ENCODE data around the gene REX1BD.

DNA sequence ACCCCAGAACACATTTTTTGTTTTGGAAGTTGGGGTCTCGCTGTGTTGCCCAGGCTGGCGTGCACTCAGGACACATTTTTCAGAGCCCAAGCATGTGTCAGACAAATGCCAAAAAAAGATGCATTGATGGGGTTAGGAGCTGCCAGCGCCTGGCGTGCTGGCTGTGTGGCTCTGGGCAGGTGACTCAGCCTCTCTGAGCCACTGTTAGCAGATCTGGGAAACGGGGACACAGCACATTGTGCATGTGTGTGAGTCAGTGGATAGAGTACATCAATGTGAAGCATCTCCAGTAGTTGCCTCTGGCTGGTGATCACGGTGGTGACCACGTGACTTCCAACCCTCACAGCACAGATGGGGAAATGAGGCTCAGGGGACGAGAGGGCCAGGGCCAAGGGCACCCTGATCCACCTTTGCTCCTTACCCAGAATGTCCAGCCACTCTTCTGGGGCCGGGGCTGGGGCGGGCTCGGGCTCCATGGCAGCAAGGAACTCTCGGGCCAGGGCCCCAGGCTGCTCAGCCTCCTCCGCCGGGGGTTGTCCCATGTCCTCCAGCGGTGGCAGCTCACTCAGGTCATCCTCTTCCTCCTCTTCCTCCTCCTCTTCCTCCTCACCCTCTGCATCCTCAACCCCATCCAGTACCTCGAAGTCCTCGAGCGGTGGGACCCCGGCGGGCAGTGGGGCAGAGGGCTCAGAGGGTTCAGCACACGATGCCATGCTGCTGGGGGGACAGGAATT lies 47.2 kb upstream of the REX1BD start:
- TF ChIP-seq, protein P1, sequence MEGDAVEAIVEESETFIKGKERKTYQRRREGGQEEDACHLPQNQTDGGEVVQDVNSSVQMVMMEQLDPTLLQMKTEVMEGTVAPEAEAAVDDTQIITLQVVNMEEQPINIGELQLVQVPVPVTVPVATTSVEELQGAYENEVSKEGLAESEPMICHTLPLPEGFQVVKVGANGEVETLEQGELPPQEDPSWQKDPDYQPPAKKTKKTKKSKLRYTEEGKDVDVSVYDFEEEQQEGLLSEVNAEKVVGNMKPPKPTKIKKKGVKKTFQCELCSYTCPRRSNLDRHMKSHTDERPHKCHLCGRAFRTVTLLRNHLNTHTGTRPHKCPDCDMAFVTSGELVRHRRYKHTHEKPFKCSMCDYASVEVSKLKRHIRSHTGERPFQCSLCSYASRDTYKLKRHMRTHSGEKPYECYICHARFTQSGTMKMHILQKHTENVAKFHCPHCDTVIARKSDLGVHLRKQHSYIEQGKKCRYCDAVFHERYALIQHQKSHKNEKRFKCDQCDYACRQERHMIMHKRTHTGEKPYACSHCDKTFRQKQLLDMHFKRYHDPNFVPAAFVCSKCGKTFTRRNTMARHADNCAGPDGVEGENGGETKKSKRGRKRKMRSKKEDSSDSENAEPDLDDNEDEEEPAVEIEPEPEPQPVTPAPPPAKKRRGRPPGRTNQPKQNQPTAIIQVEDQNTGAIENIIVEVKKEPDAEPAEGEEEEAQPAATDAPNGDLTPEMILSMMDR (conservative IDR thresholded peaks at IDR 0.05; ENCODE audit: low read depth, low read length), result no peak
- no peak for TF ChIP-seq POLR2A (IDR thresholded peaks at IDR 0.05; ENCODE audit: low read depth, low read length)
- no peak for TF ChIP-seq BHLHE40 (IDR thresholded peaks at IDR 0.05; ENCODE audit: low read depth, low read length)
- no peak for TF ChIP-seq RAD21 (IDR thresholded peaks at IDR 0.05; ENCODE audit: low read length)
- TF ChIP-seq RFX5 (IDR thresholded peaks at IDR 0.05; ENCODE audit: low read depth, low read length), result no peak
- no peak for TF ChIP-seq SMC3 (IDR thresholded peaks at IDR 0.05; ENCODE audit: low read depth, low read length)
- TF ChIP-seq MAFK (IDR thresholded peaks at IDR 0.05; ENCODE audit: low read depth, low read length), result no peak
- TF ChIP-seq FOS (IDR thresholded peaks at IDR 0.05; ENCODE audit: low read depth, low read length), result no peak
- no peak for TF ChIP-seq CEBPB (IDR thresholded peaks at IDR 0.05; ENCODE audit: low read depth, low read length)
- no peak for TF ChIP-seq MXI1 (IDR thresholded peaks at IDR 0.05; ENCODE audit: borderline replicate concordance, low read depth, low read length)
- TF ChIP-seq RCOR1 (IDR thresholded peaks at IDR 0.05; ENCODE audit: insufficient replicate concordance, low read length), result peak; percentile 66
- no peak for TF ChIP-seq MAZ (IDR thresholded peaks at IDR 0.05; ENCODE audit: borderline replicate concordance, low read depth, low read length)
- no peak; the same call in 1 of the 2 replicates for TF ChIP-seq USF2 (IDR thresholded peaks at IDR 0.05; ENCODE audit: low read depth, low read length)
- TF ChIP-seq, protein P2, sequence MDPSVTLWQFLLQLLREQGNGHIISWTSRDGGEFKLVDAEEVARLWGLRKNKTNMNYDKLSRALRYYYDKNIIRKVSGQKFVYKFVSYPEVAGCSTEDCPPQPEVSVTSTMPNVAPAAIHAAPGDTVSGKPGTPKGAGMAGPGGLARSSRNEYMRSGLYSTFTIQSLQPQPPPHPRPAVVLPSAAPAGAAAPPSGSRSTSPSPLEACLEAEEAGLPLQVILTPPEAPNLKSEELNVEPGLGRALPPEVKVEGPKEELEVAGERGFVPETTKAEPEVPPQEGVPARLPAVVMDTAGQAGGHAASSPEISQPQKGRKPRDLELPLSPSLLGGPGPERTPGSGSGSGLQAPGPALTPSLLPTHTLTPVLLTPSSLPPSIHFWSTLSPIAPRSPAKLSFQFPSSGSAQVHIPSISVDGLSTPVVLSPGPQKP (IDR thresholded peaks at IDR 0.05; ENCODE audit: borderline replicate concordance, low read depth, low read length), result no peak

All from IMR-90 (cell line).